Ammon's horn (tissue), 1 donor: Measurements from ENCODE around the gene SLC17A3.

Experiments used
- DNase-seq: peaks from one replicate; pipeline ENCODE4 v3.0.0-alpha.2; 2016; ENCODE audit warnings: low spot score

The SLC17A3 gene

GRCh38 chr6:25835442-25836283, 38.4 kb downstream of the SLC17A3 start:
- no peak for DNase-seq

DNA sequence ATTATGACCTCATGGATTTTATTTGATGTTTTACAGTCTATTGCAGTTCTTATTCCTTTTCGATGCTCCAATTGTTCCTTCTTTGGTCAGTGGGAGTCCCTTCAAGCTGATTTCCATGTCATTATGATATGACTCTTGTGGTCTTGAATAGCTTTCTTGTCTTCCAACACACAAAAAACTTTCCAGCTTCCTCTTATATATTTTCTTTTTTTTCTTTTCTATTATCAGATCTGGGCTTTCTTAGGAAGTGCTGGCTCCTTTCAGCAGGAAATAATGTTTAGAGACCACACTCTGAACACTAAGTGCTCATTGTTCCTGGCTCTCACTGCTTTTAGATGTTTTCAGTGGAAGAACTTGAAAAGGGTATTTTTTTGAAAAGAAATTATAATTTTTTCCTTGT, 39.1 kb downstream of the SLC17A3 start:
- no peak for DNase-seq

- no peak for DNase-seq
These were observed 40.9 kb downstream of the SLC17A3 start for GRCh38 chr6:25833136-25833535.

- DNase-seq: no peak
These were observed 41.4 kb downstream of the SLC17A3 start for GRCh38 chr6:25832670-25833069.

DNA sequence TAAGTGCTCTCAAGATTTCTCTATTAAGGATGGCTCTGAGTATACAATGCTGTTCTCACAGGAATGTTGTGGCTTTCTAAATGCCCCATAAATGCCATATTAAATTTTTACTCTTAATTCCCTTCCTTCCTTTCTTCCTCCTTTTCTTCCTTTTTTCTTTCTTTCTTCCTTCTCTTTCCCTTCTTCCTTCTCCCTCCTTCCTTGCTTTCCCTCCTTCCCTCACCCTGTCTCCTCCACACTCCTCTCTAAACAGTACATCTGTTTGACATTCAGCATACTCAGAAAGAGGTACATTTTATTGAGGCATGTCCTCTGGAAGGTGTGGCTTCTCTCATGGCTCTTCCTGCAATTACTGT, 41.8 kb downstream of the SLC17A3 start:
- DNase-seq: no peak

DNA sequence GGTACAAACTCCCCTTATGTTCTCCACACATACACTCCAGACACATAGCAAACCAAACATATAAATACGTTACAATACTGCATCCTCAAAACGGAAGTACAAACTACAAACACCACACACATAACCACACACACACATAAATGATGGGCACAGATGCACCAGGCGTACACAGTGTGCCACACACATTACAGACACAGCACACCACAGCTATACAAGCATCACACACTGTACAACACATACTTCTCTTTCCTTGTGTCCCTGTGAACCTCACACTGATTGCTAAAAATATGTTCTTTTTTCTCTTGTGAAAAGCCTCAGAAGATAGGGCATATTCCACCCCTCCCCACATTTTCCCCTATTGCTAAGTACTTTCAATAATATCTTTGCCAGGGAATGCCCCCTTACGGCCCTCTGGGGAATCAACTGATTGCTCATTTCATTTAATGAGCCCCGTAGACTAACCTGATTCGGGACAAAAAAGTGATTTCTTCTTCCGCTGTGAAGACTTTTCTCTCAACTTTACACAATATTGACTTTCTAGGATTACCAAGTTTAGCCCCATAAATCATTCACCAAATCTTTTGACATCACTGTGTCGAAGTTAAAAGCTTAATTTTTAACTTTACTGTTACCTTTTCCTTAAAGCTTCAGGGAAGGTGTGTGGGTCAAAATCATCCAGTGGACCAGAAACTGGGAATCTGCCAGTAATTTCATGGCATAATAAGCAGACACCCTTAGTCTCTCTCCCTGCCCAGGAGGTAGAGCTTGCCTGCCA, 42.3 kb downstream of the SLC17A3 start, which contains the start of gene SLC17A1:
SLC17A1 (minus strand) TSS at position 521 of the 775 bp plus-strand sequence. CDS start 1,495 bp downstream, outside the sequence.
- DNase-seq: no peak

DNA sequence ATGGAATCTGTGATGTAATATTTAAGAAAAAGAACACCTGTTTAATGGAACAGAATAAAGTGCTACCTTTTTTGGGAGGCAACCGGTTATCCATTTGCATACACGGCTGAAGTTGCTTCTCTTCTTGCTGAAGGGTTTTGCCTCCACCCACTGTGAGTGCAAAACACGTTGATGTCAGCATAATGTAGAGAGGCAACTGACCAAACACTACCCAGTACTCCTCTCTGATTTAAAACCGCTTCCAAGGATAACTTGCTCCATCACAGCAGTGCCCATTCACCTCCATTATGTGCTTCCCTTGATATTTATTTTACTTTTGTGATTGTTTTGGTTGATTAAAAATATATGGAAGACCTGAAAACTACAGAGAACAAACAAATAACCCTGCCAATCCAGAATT, 43.6 kb downstream of the SLC17A3 start:
- DNase-seq: no peak

DNA sequence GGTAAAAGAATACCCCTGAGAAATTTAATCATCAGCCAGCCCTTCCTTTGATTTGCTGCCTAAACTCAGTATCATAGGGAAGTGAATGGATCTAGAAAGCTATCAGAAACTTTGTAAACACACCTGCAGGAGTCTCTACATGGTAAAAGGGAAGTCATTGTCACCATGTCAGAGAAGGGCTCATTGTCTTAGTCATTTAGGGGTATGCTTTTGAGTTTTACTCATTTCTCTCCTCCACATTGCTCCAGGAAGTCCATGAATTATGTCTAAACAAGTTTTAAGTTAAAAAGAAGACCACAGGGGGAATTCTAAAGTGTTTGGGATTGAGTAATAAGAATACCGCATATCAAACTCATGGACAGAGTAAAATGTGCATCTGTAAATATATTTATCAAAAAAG, 44.7 kb downstream of the SLC17A3 start:
- no peak for DNase-seq

DNA sequence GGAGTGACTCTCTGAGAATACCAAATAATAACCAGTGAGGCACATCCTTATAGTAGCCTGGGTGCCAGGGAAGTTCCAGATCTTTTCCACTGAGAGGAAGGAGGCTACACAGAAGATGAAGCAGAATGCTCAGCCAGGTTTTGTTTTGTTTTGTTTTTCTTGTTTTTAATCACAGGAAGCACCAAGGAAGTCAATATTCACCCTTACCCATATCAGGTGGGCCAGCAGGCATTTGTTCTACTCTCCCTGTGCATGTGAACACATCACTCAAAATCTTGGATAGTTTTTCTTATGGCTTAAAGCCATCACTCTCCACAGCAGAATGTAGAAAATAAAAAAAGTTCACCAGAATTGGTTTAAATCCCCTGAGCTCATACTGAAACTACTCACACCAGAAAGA, 52.7 kb downstream of the SLC17A3 start:
- DNase-seq: no peak

DNA sequence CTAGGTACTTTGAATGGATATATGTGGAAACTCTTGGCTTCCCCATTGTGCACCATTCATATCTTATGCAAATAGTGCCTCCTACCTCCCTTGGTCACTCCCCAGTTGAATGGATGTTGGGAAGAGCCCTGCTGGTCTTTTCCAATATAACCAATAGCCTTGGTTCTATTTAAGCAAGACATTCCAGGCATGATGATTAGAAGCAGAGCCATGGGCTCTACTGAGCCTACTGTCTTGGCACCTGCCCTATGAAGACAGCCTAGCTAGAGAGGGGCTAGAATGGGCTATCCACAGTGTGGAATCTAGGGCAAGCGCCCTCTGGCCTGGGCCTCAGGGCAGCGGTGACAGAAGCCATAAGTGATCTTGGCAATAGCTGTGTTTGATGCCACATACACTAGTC, 57.8 kb downstream of the SLC17A3 start:
- no peak for DNase-seq

- no peak for DNase-seq
These were observed 58.8 kb downstream of the SLC17A3 start for GRCh38 chr6:25815194-25815593.

- DNase-seq: no peak
These were observed 69.2 kb downstream of the SLC17A3 start for GRCh38 chr6:25804804-25805203.

DNA sequence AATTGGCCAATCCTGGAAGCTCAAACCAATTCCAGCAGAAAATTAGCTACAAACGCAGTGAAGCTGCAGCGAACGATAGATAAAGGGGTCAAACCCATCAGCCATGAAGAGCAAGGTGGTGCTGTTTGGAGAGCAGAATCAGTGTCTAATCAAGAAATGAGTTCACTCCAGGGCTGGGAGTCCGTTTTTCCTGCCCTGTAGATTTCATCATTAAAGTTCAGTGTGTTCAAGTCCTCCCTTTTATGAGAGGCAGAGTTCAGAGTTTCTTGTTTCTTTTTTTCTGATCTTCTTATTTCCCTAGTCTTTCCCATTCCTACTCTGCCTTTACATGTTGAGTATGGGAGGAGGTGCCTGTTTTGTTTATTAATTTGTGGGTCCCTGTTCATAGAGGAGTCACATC, 72.6 kb downstream of the SLC17A3 start:
- DNase-seq: no peak
